ENCODE data around the gene PANX2.

Gene PANX2

GRCh38 chr22:50129121-50129736 is 41.3 kb upstream of the PANX2 start:
- Histone ChIP-seq H3K4me1 (ENCODE audit: control insufficient read depth in 1 of 2, insufficient read depth in 2 of 2, low read length in 2 of 2) (no peaks in the 10 kb centered on the region), H3K27ac (ENCODE audit: low read depth, low read length) (no peak overlapping the region), H2BK120ac (ENCODE audit: insufficient read depth, low read length, poor library complexity) (no peak overlapping the region), H3K79me1 (ENCODE audit: low read length) (no peaks in the 10 kb centered on the region), H3K79me2 (ENCODE audit: control insufficient read depth, insufficient read depth, low read length, poor library complexity) (no peaks in the 10 kb centered on the region), H3K14ac (ENCODE audit: low read length) (no peak overlapping the region), H2BK5ac (ENCODE audit: low read depth, low read length, poor library complexity) (no peak overlapping the region), H3K36me3 (ENCODE audit: control insufficient read depth in 1 of 2, insufficient read depth in 2 of 2, low read length in 2 of 2) (no peaks in the 10 kb centered on the region), H3K9ac (ENCODE audit: low read length) (no peak overlapping the region), H3K23ac (ENCODE audit: low read length) (no peak overlapping the region), H3K18ac (ENCODE audit: low read length) (no peak overlapping the region), H3K4ac (ENCODE audit: low read depth, low read length) (no peak overlapping the region), H3K4me3 (ENCODE audit: low read depth, low read length) (no peak overlapping the region), H3K9me3 (ENCODE audit: insufficient read depth, low read depth, low read length) (peaks cover 3% of the 10 kb centered on the region), H4K91ac (ENCODE audit: low read depth, low read length) (no peak overlapping the region), H3K27me3 (ENCODE audit: insufficient read depth, low read length) (no peaks in the 10 kb centered on the region), H4K8ac (ENCODE audit: low read depth, low read length) (no peak overlapping the region), H2AK5ac (ENCODE audit: low read length) (no peak overlapping the region), H2AFZ (ENCODE audit: insufficient read depth, low read length, poor library complexity) (no peak overlapping the region), H3K4me2 (ENCODE audit: low read length) (no peak overlapping the region), H2BK12ac (ENCODE audit: low read length) (no peak overlapping the region), H4K12ac (ENCODE audit: low read depth, low read length) (no peak overlapping the region)
- WGBS (ENCODE audit: extremely low coverage, insufficient coverage, insufficient read length), result no CpG with 5 or more reads among the region's 10 CpGs
- no peak for DNase-seq

- H3K18ac ChIP-seq (ENCODE audit: low read length), result no peak overlapping the region
- H3K4me3 ChIP-seq (ENCODE audit: low read depth, low read length), result no peak overlapping the region
- H3K23ac ChIP-seq (ENCODE audit: low read length), result no peak overlapping the region
- no peak overlapping the region for H3K4me2 ChIP-seq (ENCODE audit: low read length)
- H4K91ac ChIP-seq (ENCODE audit: low read depth, low read length), result no peak overlapping the region
- no peak overlapping the region for H3K9ac ChIP-seq (ENCODE audit: low read length)
- WGBS (ENCODE audit: extremely low coverage, insufficient coverage, insufficient read length), result no CpG with 5 or more reads among the region's 4 CpGs
- no peak overlapping the region for H2AK5ac ChIP-seq (ENCODE audit: low read length)
- no peak overlapping the region for H2BK12ac ChIP-seq (ENCODE audit: low read length)
- no peak overlapping the region for H4K8ac ChIP-seq (ENCODE audit: low read depth, low read length)
- H3K4ac ChIP-seq (ENCODE audit: low read depth, low read length), result no peak overlapping the region
- no peak overlapping the region for H2AFZ ChIP-seq (ENCODE audit: insufficient read depth, low read length, poor library complexity)
- no peak overlapping the region for H3K27ac ChIP-seq (ENCODE audit: low read depth, low read length)
- H3K9me3 ChIP-seq (ENCODE audit: insufficient read depth, low read depth, low read length), result peaks cover 3% of the 10 kb centered on the region
- no peaks in the 10 kb centered on the region for H3K27me3 ChIP-seq (ENCODE audit: insufficient read depth, low read length)
- H3K36me3 ChIP-seq (ENCODE audit: control insufficient read depth in 1 of 2, insufficient read depth in 2 of 2, low read length in 2 of 2), result no peaks in the 10 kb centered on the region
- H3K4me1 ChIP-seq (ENCODE audit: control insufficient read depth in 1 of 2, insufficient read depth in 2 of 2, low read length in 2 of 2), result no peaks in the 10 kb centered on the region
- H4K12ac ChIP-seq (ENCODE audit: low read depth, low read length), result no peak overlapping the region
- H2BK5ac ChIP-seq (ENCODE audit: low read depth, low read length, poor library complexity), result no peak overlapping the region
- DNase-seq, result no peak
- H2BK120ac ChIP-seq (ENCODE audit: insufficient read depth, low read length, poor library complexity), result no peak overlapping the region
- no peaks in the 10 kb centered on the region for H3K79me2 ChIP-seq (ENCODE audit: control insufficient read depth, insufficient read depth, low read length, poor library complexity)
- H3K79me1 ChIP-seq (ENCODE audit: low read length), result no peaks in the 10 kb centered on the region
- H3K14ac ChIP-seq (ENCODE audit: low read length), result no peak overlapping the region
Observed at GRCh38 chr22:50131894-50132293, 38.6 kb upstream of the PANX2 start.

- H2AFZ ChIP-seq (ENCODE audit: insufficient read depth, low read length, poor library complexity), result no peak overlapping the region
- no CpG with 5 or more reads among the region's 10 CpGs for WGBS (ENCODE audit: extremely low coverage, insufficient coverage, insufficient read length)
- no peak for DNase-seq
- H3K23ac ChIP-seq (ENCODE audit: low read length), result no peak overlapping the region
- H3K36me3 ChIP-seq (ENCODE audit: control insufficient read depth in 1 of 2, insufficient read depth in 2 of 2, low read length in 2 of 2), result no peaks in the 10 kb centered on the region
- no peak overlapping the region for H3K4ac ChIP-seq (ENCODE audit: low read depth, low read length)
- no peaks in the 10 kb centered on the region for H3K79me1 ChIP-seq (ENCODE audit: low read length)
- H3K4me1 ChIP-seq (ENCODE audit: control insufficient read depth in 1 of 2, insufficient read depth in 2 of 2, low read length in 2 of 2), result no peaks in the 10 kb centered on the region
- H3K9me3 ChIP-seq (ENCODE audit: insufficient read depth, low read depth, low read length), result peaks cover 3% of the 10 kb centered on the region
- no peak overlapping the region for H3K9ac ChIP-seq (ENCODE audit: low read length)
- H2BK5ac ChIP-seq (ENCODE audit: low read depth, low read length, poor library complexity), result no peak overlapping the region
- H2BK12ac ChIP-seq (ENCODE audit: low read length), result no peak overlapping the region
- H3K18ac ChIP-seq (ENCODE audit: low read length), result no peak overlapping the region
- H2BK120ac ChIP-seq (ENCODE audit: insufficient read depth, low read length, poor library complexity), result no peak overlapping the region
- no peak overlapping the region for H2AK5ac ChIP-seq (ENCODE audit: low read length)
- no peak overlapping the region for H4K12ac ChIP-seq (ENCODE audit: low read depth, low read length)
- H4K8ac ChIP-seq (ENCODE audit: low read depth, low read length), result no peak overlapping the region
- no peak overlapping the region for H4K91ac ChIP-seq (ENCODE audit: low read depth, low read length)
- H3K27me3 ChIP-seq (ENCODE audit: insufficient read depth, low read length), result no peaks in the 10 kb centered on the region
- H3K79me2 ChIP-seq (ENCODE audit: control insufficient read depth, insufficient read depth, low read length, poor library complexity), result no peaks in the 10 kb centered on the region
- H3K27ac ChIP-seq (ENCODE audit: low read depth, low read length), result no peak overlapping the region
- H3K4me2 ChIP-seq (ENCODE audit: low read length), result no peak overlapping the region
- no peak overlapping the region for H3K14ac ChIP-seq (ENCODE audit: low read length)
- no peak overlapping the region for H3K4me3 ChIP-seq (ENCODE audit: low read depth, low read length)
Observed at GRCh38 chr22:50134481-50134880, 36.0 kb upstream of the PANX2 start.

GRCh38 chr22:50136581-50137015 is 33.9 kb upstream of the PANX2 start:
- Histone ChIP-seq H3K4me1 (ENCODE audit: control insufficient read depth in 1 of 2, insufficient read depth in 2 of 2, low read length in 2 of 2) (no peaks in the 10 kb centered on the region), H3K9ac (ENCODE audit: low read length) (no peak overlapping the region), H2BK12ac (ENCODE audit: low read length) (no peak overlapping the region), H3K79me2 (ENCODE audit: control insufficient read depth, insufficient read depth, low read length, poor library complexity) (no peaks in the 10 kb centered on the region), H3K23ac (ENCODE audit: low read length) (no peak overlapping the region), H3K4me3 (ENCODE audit: low read depth, low read length) (no peak overlapping the region), H4K12ac (ENCODE audit: low read depth, low read length) (no peak overlapping the region), H3K27ac (ENCODE audit: low read depth, low read length) (no peak overlapping the region), H3K4me2 (ENCODE audit: low read length) (no peak overlapping the region), H4K8ac (ENCODE audit: low read depth, low read length) (no peak overlapping the region), H2BK120ac (ENCODE audit: insufficient read depth, low read length, poor library complexity) (no peak overlapping the region), H3K36me3 (ENCODE audit: control insufficient read depth in 1 of 2, insufficient read depth in 2 of 2, low read length in 2 of 2) (no peaks in the 10 kb centered on the region), H3K9me3 (ENCODE audit: insufficient read depth, low read depth, low read length) (peaks cover 3% of the 10 kb centered on the region), H4K91ac (ENCODE audit: low read depth, low read length) (no peak overlapping the region), H2AFZ (ENCODE audit: insufficient read depth, low read length, poor library complexity) (no peak overlapping the region), H3K79me1 (ENCODE audit: low read length) (no peaks in the 10 kb centered on the region), H3K4ac (ENCODE audit: low read depth, low read length) (no peak overlapping the region), H2BK5ac (ENCODE audit: low read depth, low read length, poor library complexity) (no peak overlapping the region), H3K18ac (ENCODE audit: low read length) (no peak overlapping the region), H3K14ac (ENCODE audit: low read length) (no peak overlapping the region), H2AK5ac (ENCODE audit: low read length) (no peak overlapping the region), H3K27me3 (ENCODE audit: insufficient read depth, low read length) (no peaks in the 10 kb centered on the region)
- no CpG with 5 or more reads among the region's 5 CpGs for WGBS (ENCODE audit: extremely low coverage, insufficient coverage, insufficient read length)
- no peak for DNase-seq
